Activated T-cell treated with anti-CD3 and anti-CD28 coated beads, Interleukin-2, amount 50 U/mL, for 4 hours (primary cell): ENCODE measurements around the gene MED26. TPM values are rescaled to one million over a fixed set of nuclear protein-coding genes. Genes with fewer than 3 reads are reported as not detected.
A peak's percentile ranks its signal among the peaks of the same experiment; 100 is the strongest.

Source experiments
- ATAC-seq, 2 donors: fragments of 200-7000 bp; cut with Tn5 transposase; one replicate each; pipeline ENCODE4 v1.10.0; 2021
- DNase-seq: peaks from one replicate; pipeline ENCODE4 v3.0.0-alpha.2; 2020
- H3K27me3 Mint-ChIP-seq: one replicate; pipeline ENCODE4 v1.8.0; 2021; ENCODE audit warnings: low read depth, mixed read lengths
- H3K36me3 Mint-ChIP-seq: one replicate; pipeline ENCODE4 v1.8.0; 2022; ENCODE audit warnings: mixed read lengths; ENCODE audit not compliant: insufficient read depth
- H3K4me1 Mint-ChIP-seq: one replicate; pipeline ENCODE4 v1.8.0; 2021; ENCODE audit warnings: low read depth, mixed read lengths
- H3K4me3 Mint-ChIP-seq: one replicate; pipeline ENCODE4 v1.8.0; 2021; ENCODE audit warnings: mild to moderate bottlenecking, moderate library complexity, mixed read lengths
- H3K9me3 Mint-ChIP-seq: one replicate; pipeline ENCODE4 v1.8.0; 2021; ENCODE audit warnings: mixed read lengths
- total RNA-seq, 3 donors: library from RNA; stranded (reverse); gene quantifications; one replicate each; pipeline ENCODE4 v1.2.1, GENCODE V29; 2021

Gene MED26
- total RNA-seq, 3 donors from 2014 or later: 17.4 to 19.5 (median 18.2) TPM

GRCh38 chr19:16614941-16615340, 13.1 kb downstream of the MED26 start:
- Mint-ChIP-seq H3K4me3 (no peak overlapping the region), H3K27me3 (no peaks in the 10 kb centered on the region), H3K4me1 (peaks cover 82% of the 10 kb centered on the region), H3K9me3 (no peaks in the 10 kb centered on the region), H3K36me3 (peaks cover 3% of the 10 kb centered on the region)
- no peak for ATAC-seq
- no peak for DNase-seq

GRCh38 chr19:16613841-16614240, 14.2 kb downstream of the MED26 start:
- no peak for DNase-seq
- Mint-ChIP-seq H3K4me1 (peaks cover 73% of the 10 kb centered on the region), H3K4me3 (no peak overlapping the region)

GRCh38 chr19:16612636-16613035, 15.4 kb downstream of the MED26 start:
- ATAC-seq (no peak), DNase-seq (no peak)
- Mint-ChIP-seq H3K36me3 (peaks cover 6% of the 10 kb centered on the region), H3K4me1 (peaks cover 74% of the 10 kb centered on the region), H3K27me3 (no peaks in the 10 kb centered on the region), H3K4me3 (no peak overlapping the region), H3K9me3 (no peaks in the 10 kb centered on the region)

More at GRCh38 chr19:16613841-16614240, 14.2 kb downstream of the MED26 start:
- Mint-ChIP-seq H3K9me3 (no peaks in the 10 kb centered on the region), H3K36me3 (peaks cover 3% of the 10 kb centered on the region), H3K27me3 (no peaks in the 10 kb centered on the region)
- ATAC-seq: no peak

- Mint-ChIP-seq H3K4me3 (no peak overlapping the region), H3K36me3 (peaks cover 6% of the 10 kb centered on the region), H3K9me3 (no peaks in the 10 kb centered on the region), H3K4me1 (peaks cover 61% of the 10 kb centered on the region), H3K27me3 (no peaks in the 10 kb centered on the region)
- ATAC-seq: no peak
- DNase-seq: no peak
Observed at GRCh38 chr19:16611121-16611520, 16.9 kb downstream of the MED26 start.

- no peak for DNase-seq
- no peaks in the 10 kb centered on the region for H3K9me3 Mint-ChIP-seq
- no peak overlapping the region for H3K4me3 Mint-ChIP-seq
- no peaks in the 10 kb centered on the region for H3K27me3 Mint-ChIP-seq
- no peak for ATAC-seq
- peaks cover 11% of the 10 kb centered on the region for H3K36me3 Mint-ChIP-seq
- H3K4me1 Mint-ChIP-seq: peaks cover 59% of the 10 kb centered on the region
Observed at GRCh38 chr19:16609511-16610200, 18.3 kb downstream of the MED26 start.

GRCh38 chr19:16608290-16608739, 19.7 kb downstream of the MED26 start:
- H3K36me3 Mint-ChIP-seq: peaks cover 8% of the 10 kb centered on the region
- no peak for DNase-seq
- ATAC-seq: peak; percentile 65 to 84
- no peaks in the 10 kb centered on the region for H3K9me3 Mint-ChIP-seq
- no peak overlapping the region for H3K4me3 Mint-ChIP-seq
- H3K4me1 Mint-ChIP-seq: peaks cover 54% of the 10 kb centered on the region
- no peaks in the 10 kb centered on the region for H3K27me3 Mint-ChIP-seq

GRCh38 chr19:16607819-16608218, 20.2 kb downstream of the MED26 start:
- Mint-ChIP-seq H3K4me1 (peaks cover 54% of the 10 kb centered on the region), H3K27me3 (no peaks in the 10 kb centered on the region), H3K36me3 (peaks cover 8% of the 10 kb centered on the region), H3K9me3 (no peaks in the 10 kb centered on the region), H3K4me3 (no peak overlapping the region)
- no peak for DNase-seq
- no peak for ATAC-seq

GRCh38 chr19:16605553-16605994, 22.4 kb downstream of the MED26 start:
- Mint-ChIP-seq H3K27me3 (no peaks in the 10 kb centered on the region), H3K4me1 (peaks cover 38% of the 10 kb centered on the region), H3K36me3 (peaks cover 8% of the 10 kb centered on the region), H3K4me3 (no peak overlapping the region), H3K9me3 (no peaks in the 10 kb centered on the region)
- ATAC-seq (no peak), DNase-seq (no peak)

GRCh38 chr19:16605115-16605514, 22.9 kb downstream of the MED26 start:
- no peak overlapping the region for H3K4me3 Mint-ChIP-seq
- ATAC-seq (no peak), DNase-seq (no peak)
- H3K27me3 Mint-ChIP-seq: no peaks in the 10 kb centered on the region
- H3K4me1 Mint-ChIP-seq: peaks cover 37% of the 10 kb centered on the region
- peaks cover 8% of the 10 kb centered on the region for H3K36me3 Mint-ChIP-seq
- H3K9me3 Mint-ChIP-seq: no peaks in the 10 kb centered on the region

GRCh38 chr19:16604615-16605014, 23.4 kb downstream of the MED26 start:
- Mint-ChIP-seq H3K27me3 (no peaks in the 10 kb centered on the region), H3K9me3 (no peaks in the 10 kb centered on the region), H3K4me3 (no peak overlapping the region), H3K4me1 (peaks cover 35% of the 10 kb centered on the region), H3K36me3 (peaks cover 8% of the 10 kb centered on the region)
- no peak for ATAC-seq
- no peak for DNase-seq

- Mint-ChIP-seq H3K4me1 (peaks cover 33% of the 10 kb centered on the region), H3K4me3 (no peak overlapping the region), H3K27me3 (no peaks in the 10 kb centered on the region), H3K36me3 (peaks cover 8% of the 10 kb centered on the region), H3K9me3 (no peaks in the 10 kb centered on the region)
- DNase-seq (no peak), ATAC-seq (no peak)
Observed at GRCh38 chr19:16603090-16603489, 24.9 kb downstream of the MED26 start.

- no peak overlapping the region for H3K4me3 Mint-ChIP-seq
- peaks cover 37% of the 10 kb centered on the region for H3K4me1 Mint-ChIP-seq
- DNase-seq (no peak), ATAC-seq (no peak)
- no peaks in the 10 kb centered on the region for H3K9me3 Mint-ChIP-seq
- H3K36me3 Mint-ChIP-seq: peaks cover 4% of the 10 kb centered on the region
- H3K27me3 Mint-ChIP-seq: no peaks in the 10 kb centered on the region
Observed at GRCh38 chr19:16601378-16602052, 26.5 kb downstream of the MED26 start.

GRCh38 chr19:16600824-16601223, 27.2 kb downstream of the MED26 start:
- ATAC-seq (no peak), DNase-seq (no peak)
- H3K9me3 Mint-ChIP-seq: no peaks in the 10 kb centered on the region
- H3K4me3 Mint-ChIP-seq: no peak overlapping the region
- no peaks in the 10 kb centered on the region for H3K27me3 Mint-ChIP-seq
- H3K36me3 Mint-ChIP-seq: peaks cover 4% of the 10 kb centered on the region
- H3K4me1 Mint-ChIP-seq: peaks cover 43% of the 10 kb centered on the region

GRCh38 chr19:16599655-16600346, 28.2 kb downstream of the MED26 start:
- no peak for ATAC-seq
- no peak for DNase-seq
- no peaks in the 10 kb centered on the region for H3K27me3 Mint-ChIP-seq
- H3K36me3 Mint-ChIP-seq: no peaks in the 10 kb centered on the region
- peaks cover 44% of the 10 kb centered on the region for H3K4me1 Mint-ChIP-seq
- H3K4me3 Mint-ChIP-seq: no peak overlapping the region
- H3K9me3 Mint-ChIP-seq: no peaks in the 10 kb centered on the region
